Activated CD4-positive, alpha-beta T cell treated with anti-CD3 and anti-CD28 coated beads for 48 hours (primary cell): ENCODE data around the gene MEGF11.

Source experiments
- DNase-seq: peaks from one replicate; pipeline ENCODE4 v3.0.0-alpha.2; 2020

Gene MEGF11

GRCh38 chr15:66253418-66254088 is at the start of gene MEGF11:
MEGF11 (minus strand) TSS chr15:66253750; CDS start chr15:66128403, 125,347 bp downstream.
- no peak for DNase-seq

GRCh38 chr15:66302489-66303278 is 49.1 kb upstream of the MEGF11 start:
- DNase-seq, result no peak

- no peak for DNase-seq
Measured at GRCh38 chr15:66298803-66299251, 45.3 kb upstream of the MEGF11 start.

- DNase-seq, result no peak
Measured at GRCh38 chr15:66296186-66296585, 42.6 kb upstream of the MEGF11 start.

- DNase-seq, result no peak
Measured at GRCh38 chr15:66294932-66295235, 41.3 kb upstream of the MEGF11 start.

GRCh38 chr15:66294157-66294931 is 40.8 kb upstream of the MEGF11 start:
- peak; percentile 34 for DNase-seq

- peak; percentile 70 for DNase-seq
Measured at GRCh38 chr15:66293419-66294156, 40.0 kb upstream of the MEGF11 start, which contains the start of gene DIS3L. DIS3L (plus strand) TSS chr15:66293568; CDS start chr15:66293597, 29 bp downstream.

GRCh38 chr15:66292571-66293418 is 39.2 kb upstream of the MEGF11 start:
- no peak for DNase-seq

GRCh38 chr15:66291816-66292570 is 38.4 kb upstream of the MEGF11 start:
- DNase-seq, result no peak

GRCh38 chr15:66290518-66290917 is 37.0 kb upstream of the MEGF11 start:
- DNase-seq, result peak; percentile 11

- no peak for DNase-seq
Measured at GRCh38 chr15:66290007-66290406, 36.5 kb upstream of the MEGF11 start.

- no peak for DNase-seq
Measured at GRCh38 chr15:66288551-66289185, 35.1 kb upstream of the MEGF11 start.

GRCh38 chr15:66288093-66288492 is 34.5 kb upstream of the MEGF11 start:
- no peak for DNase-seq

- no peak for DNase-seq
Measured at GRCh38 chr15:66287461-66288057, 34.0 kb upstream of the MEGF11 start.

GRCh38 chr15:66285533-66286280 is 32.2 kb upstream of the MEGF11 start:
- DNase-seq, result no peak

- no peak for DNase-seq
Measured at GRCh38 chr15:66284271-66284670, 30.7 kb upstream of the MEGF11 start.

GRCh38 chr15:66278671-66279070 is 25.1 kb upstream of the MEGF11 start:
- DNase-seq, result no peak

- no peak for DNase-seq
Measured at GRCh38 chr15:66278056-66278455, 24.5 kb upstream of the MEGF11 start.

- DNase-seq, result no peak
Measured at GRCh38 chr15:66276546-66276945, 23.0 kb upstream of the MEGF11 start.
